Heart left ventricle (tissue), 16 donors: ENCODE results near the gene SGCA. TPM values are rescaled to one million over a fixed set of nuclear protein-coding genes. Genes with fewer than 3 reads are reported as not detected.

Experiments used
- ATAC-seq, 4 donors: fragments of 200-7000 bp; cut with Tn5 transposase; one replicate each; pipeline ENCODE4 v1.9.1; 2020 to 2022; ENCODE audit warnings: moderate library complexity in 4 of 4, mild to moderate bottlenecking in 3 of 4, moderate number of reproducible peaks in 1 of 4
- DNase-seq, 5 donors: peaks; one replicate each; pipeline ENCODE4 v3.0.0-alpha.2; 2020
- H3K27ac ChIP-seq, 12 donors: fragments of 200-600 bp; sonication (generic) in 4 of 12; one replicate each; pipeline versions ENCODE4 v1.5.0 to v1.8.0; 2016 to 2022; ENCODE audit warnings: mild to moderate bottlenecking in 2 of 12
- H3K27me3 ChIP-seq, 9 donors: fragments of 200-600 bp; sonication (generic) in 2 of 9; one replicate each; pipeline versions ENCODE4 v1.5.1 to v1.8.0; 2016 to 2022; ENCODE audit warnings: mild to moderate bottlenecking in 3 of 9
- H3K36me3 ChIP-seq, 9 donors: fragments of 200-600 bp; sonication (generic) in 2 of 9; one replicate each; pipeline versions ENCODE4 v1.5.0 to v1.8.0; 2018 to 2022; ENCODE audit warnings: mild to moderate bottlenecking in 2 of 9
- H3K4me1 ChIP-seq, 12 donors: fragments of 200-600 bp; sonication (generic) in 4 of 12; one replicate each; pipeline versions ENCODE4 v1.5.0 to v1.8.0; 2016 to 2022; ENCODE audit warnings: mild to moderate bottlenecking in 3 of 12
- H3K4me3 ChIP-seq, 12 donors: fragments of 200-600 bp; sonication (generic) in 4 of 12; one replicate each; pipeline versions ENCODE4 v1.5.0 to v1.8.0; 2017 to 2022; ENCODE audit warnings: mild to moderate bottlenecking in 9 of 12, moderate library complexity in 4 of 12
- H3K9me3 ChIP-seq, 12 donors: fragments of 200-600 bp; sonication (generic) in 4 of 12; one replicate each; pipeline versions ENCODE4 v1.5.0 to v1.8.0; 2016 to 2022; ENCODE audit warnings: mild to moderate bottlenecking in 1 of 12
- POLR2A ChIP-seq, 2 donors: fragments of 450-650 bp; IDR thresholded peaks; one replicate each; pipeline ENCODE4 v1.6.1; 2017; ENCODE audit warnings: antibody characterized with exemption in 2 of 2, mild to moderate bottlenecking in 2 of 2, moderate library complexity in 2 of 2
- WGBS, 4 donors: extraction: QIAGEN DNeasy Blood & Tissue Kit in 2 of 4; methylation state at CpG; one replicate each; pipeline versions ENCODE4 v1.1.5 to v1.1.7; 2013 to 2018; 5-methylcytosine and 5-hydroxymethylcytosine counted together
- intact Hi-C, 10 donors: fragments of 100-400 bp; cut with DNase I; formaldehyde crosslinking; loops; one replicate each; pipeline versions ENCODE4 v1.11.1 to v1.14.2; 2022
- polyA plus RNA-seq, 2 donors: library from polyadenylated mRNA; stranded (reverse); fragments of 200-250 nt; gene quantifications; one replicate each; pipeline ENCODE4 v1.2.3, GENCODE V29; 2013
- total RNA-seq, 9 donors: library from RNA; depleted of rRNA in 2 of 9; stranded (reverse); fragments of >200 nt in 2 of 9; fragmentation: NEBNext Ultra II Directional in 3 of 9; extraction: Animal tissue kit (Norgen Biotek cat#: 25700) in 3 of 9; gene quantifications; one replicate each; pipeline versions ENCODE4 v1.1.0 to v1.2.4, GENCODE V29; 2016 to 2023
- TF ChIP-seq, protein P1 (sequence below), 12 donors: fragments of 200-600 bp; sonication (generic) in 4 of 12; IDR thresholded peaks; one replicate each; pipeline versions ENCODE4 v1.5.0 to v1.8.0; 2018 to 2022; ENCODE audit warnings: antibody characterized with exemption in 12 of 12, mild to moderate bottlenecking in 5 of 12
- donor health status: ischemic (EF 13 %, LVEDD 7.1; RV severe dilation, severe dysfunction).
- donor health status: healthy with polysubstance abuse.
- donor health status: DM: no; HTN: yes; CAD: no.
- donor health status: DM: no; HTN: no; CAD: no.
- donor health status: ischemic (EF 25% LVEDD 6.9; RV normal size, moderate dysfunction).
- donor health status: ischemic (EF 25% LVEDD 5.7; RV mildly dilated, moderate dysfunction).
- donor health status: healthy.
- donor health status: DM: yes; HTN: yes; CAD: no.
- donor health status: ischemic (EF 35%, LVEDD 5.7; RV mildly dilated, moderate dysfunction).
- donor health status: nonischemic (EF 11% LVEDD 7.7; RV severe dilation, severe dysfunction).
- donor health status: DM: yes; HTN: yes; CAD: no.
- donor health status: PGD.
- donor health status: ischemic (EF 29% LVEDD 5.4; RV normal size, mild dysfunction).
- donor health status: nonischemic (EF 23%, LVEDD 6.1; RV moderate dilation, normal function).

SGCA gene
- total and polyA plus RNA-seq, 11 donors: 96.5 to 225 (median 151) TPM

DNA sequence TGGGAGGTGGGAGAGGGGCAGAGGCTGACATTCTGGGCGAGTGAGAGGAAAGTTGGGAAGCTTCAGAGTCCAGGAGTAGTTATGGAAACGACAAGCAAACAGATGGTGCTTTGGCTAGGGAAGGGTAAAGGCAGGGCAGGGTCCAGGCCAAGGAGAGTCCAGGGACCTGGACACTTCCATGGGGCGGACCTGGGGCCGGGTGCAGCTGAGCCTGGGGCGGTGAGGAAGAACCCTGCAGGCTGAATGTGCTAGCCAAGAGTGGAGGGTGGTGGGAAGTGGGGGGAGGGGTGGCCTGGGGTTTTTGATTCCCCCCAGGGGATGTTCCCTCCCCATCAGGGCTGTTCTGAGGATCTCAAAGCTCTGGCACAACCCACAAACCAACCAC, 18.0 kb upstream of the SGCA start:
- intact Hi-C loops: loop anchor here in 1 of 10 donors (5.0 kb wide), 1 partner anchor 36 kb away; no protein-coding TSS in a partner anchor
- no peaks in the 10 kb centered on the region for H3K9me3 ChIP-seq
- peaks cover 16 to 78% (median 54%) of the 10 kb centered on the region in 12 donors for H3K4me1 ChIP-seq
- peak overlapping the region; percentile 61 to 98 (median 92) for H3K4me3 ChIP-seq
- TF ChIP-seq POLR2A (IDR thresholded peaks at IDR 0.05): no peak
- TF ChIP-seq, protein P1, sequence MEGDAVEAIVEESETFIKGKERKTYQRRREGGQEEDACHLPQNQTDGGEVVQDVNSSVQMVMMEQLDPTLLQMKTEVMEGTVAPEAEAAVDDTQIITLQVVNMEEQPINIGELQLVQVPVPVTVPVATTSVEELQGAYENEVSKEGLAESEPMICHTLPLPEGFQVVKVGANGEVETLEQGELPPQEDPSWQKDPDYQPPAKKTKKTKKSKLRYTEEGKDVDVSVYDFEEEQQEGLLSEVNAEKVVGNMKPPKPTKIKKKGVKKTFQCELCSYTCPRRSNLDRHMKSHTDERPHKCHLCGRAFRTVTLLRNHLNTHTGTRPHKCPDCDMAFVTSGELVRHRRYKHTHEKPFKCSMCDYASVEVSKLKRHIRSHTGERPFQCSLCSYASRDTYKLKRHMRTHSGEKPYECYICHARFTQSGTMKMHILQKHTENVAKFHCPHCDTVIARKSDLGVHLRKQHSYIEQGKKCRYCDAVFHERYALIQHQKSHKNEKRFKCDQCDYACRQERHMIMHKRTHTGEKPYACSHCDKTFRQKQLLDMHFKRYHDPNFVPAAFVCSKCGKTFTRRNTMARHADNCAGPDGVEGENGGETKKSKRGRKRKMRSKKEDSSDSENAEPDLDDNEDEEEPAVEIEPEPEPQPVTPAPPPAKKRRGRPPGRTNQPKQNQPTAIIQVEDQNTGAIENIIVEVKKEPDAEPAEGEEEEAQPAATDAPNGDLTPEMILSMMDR (IDR thresholded peaks at IDR 0.05): no peak
- peaks cover 0 to 25% (median 24%) of the 10 kb centered on the region in 9 donors for H3K36me3 ChIP-seq
- DNase-seq (peak in 2 of 5 donors; percentile 60 to 74), ATAC-seq (peak; percentile 1 to 13 (median 5))
- peak overlapping the region; percentile 46 to 99 (median 96) for H3K27ac ChIP-seq
- 0 to 12% (median 4%) methylated on average over 5 of the region's 5 CpGs for WGBS, 4 donors
- H3K27me3 ChIP-seq: no peaks in the 10 kb centered on the region

DNA sequence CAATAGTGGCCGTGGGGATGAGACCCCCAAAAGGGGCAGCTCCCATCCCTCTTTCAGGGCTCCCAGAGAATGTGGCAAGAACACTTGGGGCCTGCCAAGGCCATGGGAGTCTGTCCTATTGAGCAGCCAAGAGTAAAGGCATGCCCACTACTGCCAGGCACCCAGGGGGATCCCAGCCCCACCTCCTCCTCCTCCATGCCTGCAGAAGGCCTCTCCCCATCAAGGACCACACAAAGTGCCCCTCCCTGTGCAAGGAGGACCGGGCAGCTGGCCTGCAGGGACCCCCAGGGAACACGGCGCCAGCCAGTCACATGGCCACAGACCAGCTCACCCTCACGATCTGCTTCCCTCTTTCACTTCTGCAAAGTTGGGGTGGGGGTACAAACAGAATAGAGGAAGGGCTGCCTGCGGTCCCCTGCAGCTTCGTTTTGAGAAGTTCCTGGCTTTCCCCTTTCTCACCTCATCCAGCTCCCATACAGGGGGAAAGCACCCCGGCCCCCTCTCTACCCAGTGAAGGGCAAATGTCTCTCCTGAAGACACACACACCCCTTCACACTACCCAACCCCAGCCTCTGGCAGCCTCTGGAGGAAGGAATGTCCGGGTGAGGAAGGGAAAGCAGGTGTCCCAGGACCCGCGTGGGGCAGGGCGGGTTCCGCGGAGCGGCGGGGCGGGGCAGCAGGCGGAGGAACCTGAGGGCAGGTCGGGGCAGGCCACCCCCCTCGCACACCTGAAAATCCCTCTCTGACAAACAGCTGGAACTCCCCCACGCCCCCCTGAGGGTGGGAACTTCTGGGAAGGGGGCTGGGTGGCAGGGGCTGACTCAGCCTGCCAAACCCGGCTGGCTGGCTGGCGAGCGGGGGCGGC, 17.3 kb upstream of the SGCA start:
- DNase-seq: peak in 4 of 5 donors; percentile 60 to 78 (median 65)
- peaks cover 16 to 84% (median 58%) of the 10 kb centered on the region in 12 donors for H3K4me1 ChIP-seq
- ATAC-seq: peak in 2 of 4 donors; percentile 3
- H3K27ac ChIP-seq: peak overlapping the region; percentile 46 to 99 (median 96)
- peaks cover 0 to 18% (median 18%) of the 10 kb centered on the region in 9 donors for H3K36me3 ChIP-seq
- peak in 1 of 2 donors; percentile 12 for TF ChIP-seq POLR2A (IDR thresholded peaks at IDR 0.05)
- TF ChIP-seq, protein P1 (IDR thresholded peaks at IDR 0.05): peak in 2 of 12 donors; percentile 19 to 21
- H3K4me3 ChIP-seq: peak overlapping the region; percentile 61 to 98 (median 92)
- WGBS, 4 donors: 1 to 4% (median 2%) methylated on average over 9 to 25 of the region's 25 CpGs
- intact Hi-C loops: loop anchor here in 1 of 10 donors (5.0 kb wide), 1 partner anchor 36 kb away; no protein-coding TSS in a partner anchor
- no peaks in the 10 kb centered on the region for H3K27me3 ChIP-seq
- H3K9me3 ChIP-seq: no peaks in the 10 kb centered on the region

DNA sequence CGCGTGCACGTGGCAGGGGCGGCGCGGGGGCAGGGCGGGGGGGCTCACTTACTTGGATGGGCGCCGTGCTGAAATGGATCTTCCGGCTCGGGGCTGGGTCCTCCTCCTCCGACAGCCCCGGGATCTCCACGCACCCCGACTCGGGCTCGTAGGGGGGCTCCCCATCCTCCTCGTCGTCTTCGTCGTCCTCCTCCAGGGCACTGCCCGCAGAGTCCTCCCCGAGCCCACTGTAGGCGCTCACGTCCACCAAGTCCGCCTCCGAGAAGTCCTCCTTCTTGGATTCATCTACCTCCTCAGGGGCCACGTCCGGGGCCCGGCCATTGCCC, 16.8 kb upstream of the SGCA start:
- peaks cover 0 to 12% (median 12%) of the 10 kb centered on the region in 9 donors for H3K36me3 ChIP-seq
- H3K4me1 ChIP-seq: peaks cover 16 to 90% (median 64%) of the 10 kb centered on the region in 12 donors
- ATAC-seq (no peak), DNase-seq (peak in 1 of 5 donors; percentile 54)
- intact Hi-C loops: loop anchor here in 1 of 10 donors (5.0 kb wide), 1 partner anchor 37 kb away; no protein-coding TSS in a partner anchor
- no peaks in the 10 kb centered on the region for H3K9me3 ChIP-seq
- H3K4me3 ChIP-seq: peak overlapping the region; percentile 61 to 98 (median 92)
- no peaks in the 10 kb centered on the region for H3K27me3 ChIP-seq
- peak overlapping the region; percentile 83 to 99 (median 96) for H3K27ac ChIP-seq
- TF ChIP-seq, protein P1 (IDR thresholded peaks at IDR 0.05): no peak
- TF ChIP-seq POLR2A (IDR thresholded peaks at IDR 0.05): no peak
- 0 to 1% (median 1%) methylated on average over 7 to 30 of the region's 30 CpGs for WGBS, 4 donors
